ENCODE data around the gene SLC6A6. TPM values are rescaled to one million over a fixed set of nuclear protein-coding genes. Genes with fewer than 3 reads are reported as not detected.

SLC6A6 gene
- total RNA-seq, 1 donor from 2014 or later = 3.8 TPM

DNA sequence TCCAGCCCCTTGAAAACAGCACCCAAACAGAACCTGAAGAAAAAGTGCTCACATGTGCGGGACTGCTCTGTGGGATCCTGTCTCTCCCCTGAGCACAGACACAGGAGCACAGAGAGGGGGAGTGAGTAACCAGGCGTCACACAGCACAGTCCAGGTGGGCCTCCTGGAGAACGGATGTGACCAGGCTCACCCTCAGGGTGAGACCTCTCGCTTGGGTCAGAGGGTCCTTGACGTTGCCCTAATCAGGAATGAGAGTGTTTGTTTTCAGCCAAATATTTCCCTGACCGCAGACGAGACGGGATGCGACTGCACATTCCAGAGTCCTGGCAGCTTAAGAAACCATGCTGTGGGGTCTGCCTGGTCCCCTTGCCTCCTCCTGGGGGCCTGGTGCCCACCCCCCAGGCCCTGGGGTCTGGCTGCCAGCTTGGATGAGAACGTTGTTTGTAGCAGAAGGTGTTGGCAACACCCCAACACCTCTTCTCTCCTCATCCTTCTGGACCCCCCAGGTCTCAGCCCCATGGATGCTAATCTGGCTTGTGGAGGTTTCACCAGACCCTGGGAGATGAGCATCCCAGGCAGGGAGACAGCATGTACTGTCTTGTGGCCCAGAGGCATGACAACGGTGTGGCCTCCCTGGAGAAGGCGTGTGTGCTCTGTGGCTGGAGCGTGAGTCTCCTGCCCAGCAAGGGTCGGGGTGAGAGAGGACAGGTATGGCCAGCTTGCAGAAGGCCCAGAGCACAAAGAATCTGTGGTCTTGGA lies 42.1 kb upstream of the SLC6A6 start:
- TF ChIP-seq, protein P1, sequence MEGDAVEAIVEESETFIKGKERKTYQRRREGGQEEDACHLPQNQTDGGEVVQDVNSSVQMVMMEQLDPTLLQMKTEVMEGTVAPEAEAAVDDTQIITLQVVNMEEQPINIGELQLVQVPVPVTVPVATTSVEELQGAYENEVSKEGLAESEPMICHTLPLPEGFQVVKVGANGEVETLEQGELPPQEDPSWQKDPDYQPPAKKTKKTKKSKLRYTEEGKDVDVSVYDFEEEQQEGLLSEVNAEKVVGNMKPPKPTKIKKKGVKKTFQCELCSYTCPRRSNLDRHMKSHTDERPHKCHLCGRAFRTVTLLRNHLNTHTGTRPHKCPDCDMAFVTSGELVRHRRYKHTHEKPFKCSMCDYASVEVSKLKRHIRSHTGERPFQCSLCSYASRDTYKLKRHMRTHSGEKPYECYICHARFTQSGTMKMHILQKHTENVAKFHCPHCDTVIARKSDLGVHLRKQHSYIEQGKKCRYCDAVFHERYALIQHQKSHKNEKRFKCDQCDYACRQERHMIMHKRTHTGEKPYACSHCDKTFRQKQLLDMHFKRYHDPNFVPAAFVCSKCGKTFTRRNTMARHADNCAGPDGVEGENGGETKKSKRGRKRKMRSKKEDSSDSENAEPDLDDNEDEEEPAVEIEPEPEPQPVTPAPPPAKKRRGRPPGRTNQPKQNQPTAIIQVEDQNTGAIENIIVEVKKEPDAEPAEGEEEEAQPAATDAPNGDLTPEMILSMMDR (IDR thresholded peaks at IDR 0.05; ENCODE audit: insufficient read depth, low read length, poor library complexity, severe bottlenecking) = no peak
- no peak for DNase-seq (ENCODE audit: low read depth)
- Histone ChIP-seq H3K4me3 (ENCODE audit: low read depth, low read length) (no peak overlapping the region), H3K36me3 (ENCODE audit: control insufficient read depth, insufficient read depth, low read length) (no peaks in the 10 kb centered on the region), H3K27me3 (ENCODE audit: control insufficient read depth, insufficient read depth, low read length) (peaks cover 33% of the 10 kb centered on the region)

DNA sequence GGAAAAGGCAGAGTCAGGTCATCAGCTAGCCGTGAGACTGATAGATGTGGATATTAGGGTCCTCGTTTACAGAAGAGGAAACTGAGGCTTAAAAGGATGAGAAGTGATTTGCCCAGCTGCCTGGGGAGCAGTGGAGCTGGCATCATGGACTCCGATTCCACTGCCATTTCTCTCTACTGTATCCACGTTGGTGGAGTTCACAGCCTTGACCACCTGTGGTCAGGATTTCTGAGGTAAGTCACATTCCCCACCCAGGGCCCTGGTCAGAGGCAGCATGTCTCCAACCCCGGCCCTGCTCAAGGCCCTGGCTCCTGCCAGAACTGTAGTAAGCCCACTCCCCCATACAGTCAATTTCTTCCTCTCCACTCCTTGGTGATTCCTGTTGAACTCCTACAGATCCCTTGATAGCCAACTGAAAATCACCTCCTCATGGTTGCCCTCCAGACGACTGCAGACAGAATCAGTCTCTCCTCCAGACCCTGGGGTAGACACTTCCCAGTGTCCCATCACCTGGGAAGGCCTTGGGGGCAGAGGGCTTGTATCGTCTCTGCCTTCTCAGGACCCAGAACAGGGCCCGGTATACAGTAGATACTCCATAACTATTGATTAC lies 41.2 kb upstream of the SLC6A6 start:
- TF ChIP-seq, protein P1 (IDR thresholded peaks at IDR 0.05; ENCODE audit: insufficient read depth, low read length, poor library complexity, severe bottlenecking) = no peak
- no peak for DNase-seq (ENCODE audit: low read depth)
- H3K4me3 ChIP-seq (ENCODE audit: low read depth, low read length) = no peak overlapping the region
- peaks cover 37% of the 10 kb centered on the region for H3K27me3 ChIP-seq (ENCODE audit: control insufficient read depth, insufficient read depth, low read length)
- H3K36me3 ChIP-seq (ENCODE audit: control insufficient read depth, insufficient read depth, low read length) = no peaks in the 10 kb centered on the region

DNA sequence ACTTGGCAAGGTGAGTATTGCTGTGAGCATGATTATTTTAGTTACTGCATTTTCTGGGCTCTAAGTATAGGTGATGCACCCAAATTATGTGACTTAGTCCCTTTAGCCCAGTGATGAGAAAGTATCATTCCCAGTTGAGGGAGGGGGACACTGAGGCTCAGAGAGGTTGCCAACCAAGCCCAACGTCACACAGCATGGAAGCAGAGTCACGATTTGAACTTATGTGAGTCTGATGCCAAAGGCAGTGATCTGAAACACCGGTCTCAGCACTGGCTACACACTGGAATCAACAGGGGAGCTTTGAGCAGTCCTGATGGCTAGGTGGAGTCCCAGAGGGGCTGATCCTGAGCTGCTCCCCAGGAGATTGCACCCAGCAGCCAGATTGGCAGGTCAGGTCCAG lies 39.5 kb upstream of the SLC6A6 start:
- Histone ChIP-seq H3K4me3 (ENCODE audit: low read depth, low read length) (no peak overlapping the region), H3K36me3 (ENCODE audit: control insufficient read depth, insufficient read depth, low read length) (no peaks in the 10 kb centered on the region), H3K27me3 (ENCODE audit: control insufficient read depth, insufficient read depth, low read length) (peaks cover 47% of the 10 kb centered on the region)
- DNase-seq (ENCODE audit: low read depth) = no peak
- TF ChIP-seq, protein P1 (IDR thresholded peaks at IDR 0.05; ENCODE audit: insufficient read depth, low read length, poor library complexity, severe bottlenecking) = no peak

DNA sequence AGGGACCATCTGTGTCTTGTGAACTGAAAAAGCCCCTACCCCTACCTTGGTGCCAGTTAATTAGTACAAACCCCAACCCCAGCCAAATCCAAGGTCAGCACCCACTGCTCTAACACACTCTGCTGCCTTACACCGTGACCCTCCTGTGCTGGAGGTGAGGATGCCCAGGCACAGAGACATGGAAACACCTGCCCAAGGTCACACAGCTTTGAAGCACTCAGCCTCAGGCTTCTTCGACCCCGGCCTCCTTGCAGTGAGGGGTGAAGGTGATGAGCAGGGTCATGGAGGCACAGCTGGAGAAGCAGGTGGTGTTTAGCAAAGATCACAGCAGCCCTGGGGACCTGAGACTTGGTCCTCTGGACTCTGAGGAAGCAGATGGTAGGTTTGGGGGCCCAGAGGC lies 39.0 kb upstream of the SLC6A6 start:
- Histone ChIP-seq H3K4me3 (ENCODE audit: low read depth, low read length) (no peak overlapping the region), H3K36me3 (ENCODE audit: control insufficient read depth, insufficient read depth, low read length) (no peaks in the 10 kb centered on the region), H3K27me3 (ENCODE audit: control insufficient read depth, insufficient read depth, low read length) (peaks cover 51% of the 10 kb centered on the region)
- TF ChIP-seq, protein P1 (IDR thresholded peaks at IDR 0.05; ENCODE audit: insufficient read depth, low read length, poor library complexity, severe bottlenecking) = no peak
- no peak for DNase-seq (ENCODE audit: low read depth)

DNA sequence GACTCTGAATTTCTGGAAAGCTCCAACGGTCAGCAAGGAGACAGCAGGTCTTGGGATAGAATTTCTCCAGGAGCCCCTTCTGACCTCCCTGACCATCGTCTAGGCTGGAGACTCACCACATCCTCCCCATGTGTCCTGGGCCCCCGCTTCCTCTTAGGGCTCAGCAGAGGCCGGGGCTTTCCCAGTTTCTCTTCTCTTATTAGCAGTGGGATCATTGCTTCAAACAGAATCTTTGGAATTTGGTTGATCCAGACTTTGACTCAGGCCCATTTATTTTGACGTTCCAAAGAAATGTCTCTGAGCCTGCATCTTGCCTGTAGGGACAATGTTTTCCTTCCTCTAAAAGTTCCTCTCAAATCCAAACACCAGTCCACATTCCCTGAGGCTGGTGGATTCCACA lies 38.4 kb upstream of the SLC6A6 start:
- no peak for DNase-seq (ENCODE audit: low read depth)
- Histone ChIP-seq H3K4me3 (ENCODE audit: low read depth, low read length) (no peak overlapping the region), H3K27me3 (ENCODE audit: control insufficient read depth, insufficient read depth, low read length) (peaks cover 49% of the 10 kb centered on the region), H3K36me3 (ENCODE audit: control insufficient read depth, insufficient read depth, low read length) (no peaks in the 10 kb centered on the region)
- TF ChIP-seq, protein P1 (IDR thresholded peaks at IDR 0.05; ENCODE audit: insufficient read depth, low read length, poor library complexity, severe bottlenecking) = no peak
